ENCODE measurements around the gene SLC47A2. TPM values are rescaled to one million over a fixed set of nuclear protein-coding genes. Genes with fewer than 3 reads are reported as not detected.
A peak's percentile ranks its signal among the peaks of the same experiment; 100 is the strongest.

The SLC47A2 gene
- total RNA-seq, 2 experiments from 2014 or later: not detected

DNA sequence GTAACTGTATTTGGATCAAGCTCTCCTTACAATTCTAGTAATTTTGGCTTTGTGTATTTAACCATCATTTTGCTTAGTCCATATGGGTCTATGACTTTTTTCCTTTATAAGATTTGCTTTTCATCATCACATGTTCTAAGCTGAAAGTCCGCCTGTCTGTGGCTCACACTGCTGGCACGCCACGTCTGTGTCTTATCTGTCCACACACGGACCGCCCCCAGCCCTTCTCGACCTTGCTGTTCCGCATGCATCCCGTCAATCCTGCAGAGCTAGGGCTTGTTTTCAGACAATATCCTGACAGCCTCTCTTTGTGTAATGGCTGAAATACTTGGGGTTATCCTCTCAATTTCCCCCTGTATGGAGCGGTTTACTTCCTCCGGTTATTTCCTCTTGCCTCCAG, 40.2 kb upstream of the SLC47A2 start:
- H3K4me2 ChIP-seq (ENCODE audit: low read length): no peak overlapping the region
- no peak overlapping the region for H3K27ac ChIP-seq (ENCODE audit: low read depth, low read length, poor library complexity, severe bottlenecking)
- no peaks in the 10 kb centered on the region for H3K36me3 ChIP-seq (ENCODE audit: insufficient read depth, low read length)
- H3K9me3 ChIP-seq (ENCODE audit: low read length): no peaks in the 10 kb centered on the region
- no peaks in the 10 kb centered on the region for H3K9me2 ChIP-seq (ENCODE audit: insufficient read depth, low read length)
- H4K20me1 ChIP-seq (ENCODE audit: insufficient read depth, low read length): no peaks in the 10 kb centered on the region
- intact Hi-C loops (cut with micrococcal nuclease; ENCODE audit: unreplicated experiment): no loop called here
- CTCF ChIA-PET (ENCODE audit: unreplicated experiment): no interaction called here
- no TSS peak for BruUV-seq (replicated peaks)
- peaks cover 13% of the 10 kb centered on the region for H3K4me1 ChIP-seq (ENCODE audit: insufficient read depth, low read length, poor library complexity, severe bottlenecking)
- H2AFZ ChIP-seq (ENCODE audit: low read length): no peak overlapping the region
- no peaks in the 10 kb centered on the region for H3K79me2 ChIP-seq (ENCODE audit: insufficient read depth, low read depth, low read length)
- no peak for DNase-seq (ENCODE audit: low spot score)
- no peak overlapping the region for H3K4me3 ChIP-seq (ENCODE audit: low read depth, low read length, poor library complexity, severe bottlenecking)
- TF ChIP-seq, protein P1, sequence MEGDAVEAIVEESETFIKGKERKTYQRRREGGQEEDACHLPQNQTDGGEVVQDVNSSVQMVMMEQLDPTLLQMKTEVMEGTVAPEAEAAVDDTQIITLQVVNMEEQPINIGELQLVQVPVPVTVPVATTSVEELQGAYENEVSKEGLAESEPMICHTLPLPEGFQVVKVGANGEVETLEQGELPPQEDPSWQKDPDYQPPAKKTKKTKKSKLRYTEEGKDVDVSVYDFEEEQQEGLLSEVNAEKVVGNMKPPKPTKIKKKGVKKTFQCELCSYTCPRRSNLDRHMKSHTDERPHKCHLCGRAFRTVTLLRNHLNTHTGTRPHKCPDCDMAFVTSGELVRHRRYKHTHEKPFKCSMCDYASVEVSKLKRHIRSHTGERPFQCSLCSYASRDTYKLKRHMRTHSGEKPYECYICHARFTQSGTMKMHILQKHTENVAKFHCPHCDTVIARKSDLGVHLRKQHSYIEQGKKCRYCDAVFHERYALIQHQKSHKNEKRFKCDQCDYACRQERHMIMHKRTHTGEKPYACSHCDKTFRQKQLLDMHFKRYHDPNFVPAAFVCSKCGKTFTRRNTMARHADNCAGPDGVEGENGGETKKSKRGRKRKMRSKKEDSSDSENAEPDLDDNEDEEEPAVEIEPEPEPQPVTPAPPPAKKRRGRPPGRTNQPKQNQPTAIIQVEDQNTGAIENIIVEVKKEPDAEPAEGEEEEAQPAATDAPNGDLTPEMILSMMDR (conservative IDR thresholded peaks at IDR 0.05; ENCODE audit: low read length): no peak
- no peak for TF ChIP-seq EZH2phosphoT487 (IDR thresholded peaks at IDR 0.05; ENCODE audit: borderline replicate concordance, low read depth, low read length)
- POLR2A ChIA-PET: no interaction called here

DNA sequence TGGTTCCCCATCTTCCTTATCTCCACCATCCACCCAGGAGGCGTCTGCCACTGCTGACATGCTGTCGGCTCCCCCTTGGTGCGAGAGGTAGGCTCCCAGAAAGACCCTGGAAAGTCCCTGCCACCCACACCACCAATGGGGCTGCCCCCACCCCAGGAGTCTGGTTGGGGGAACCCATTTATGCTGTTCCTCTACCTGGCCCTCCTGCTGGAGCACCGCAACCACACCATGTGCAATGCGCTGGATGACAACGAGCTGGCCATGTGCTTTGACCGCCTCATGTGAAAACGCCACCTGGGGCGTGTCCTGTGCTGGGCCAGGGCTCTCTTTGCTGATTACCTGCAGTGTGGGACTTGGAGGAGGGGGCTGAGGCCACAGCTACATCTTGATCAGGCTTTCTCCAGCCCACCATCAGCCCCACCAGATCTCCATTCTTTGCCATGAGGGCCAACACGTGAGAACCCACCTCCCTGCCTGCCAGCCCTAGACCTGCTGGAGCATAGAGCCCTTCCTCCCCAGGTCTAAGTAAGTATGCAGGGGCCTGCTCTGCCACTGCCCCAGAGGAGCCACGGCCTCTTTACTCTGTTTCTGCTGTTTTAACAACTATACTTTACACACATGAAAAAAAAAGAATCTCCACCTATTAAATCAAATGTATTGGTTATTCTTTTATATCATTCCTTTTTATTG, 39.6 kb upstream of the SLC47A2 start:
- POLR2A ChIA-PET: no interaction called here
- Histone ChIP-seq H3K4me3 (ENCODE audit: low read depth, low read length, poor library complexity, severe bottlenecking) (no peak overlapping the region), H3K9me2 (ENCODE audit: insufficient read depth, low read length) (no peaks in the 10 kb centered on the region), H3K36me3 (ENCODE audit: insufficient read depth, low read length) (no peaks in the 10 kb centered on the region), H4K20me1 (ENCODE audit: insufficient read depth, low read length) (no peaks in the 10 kb centered on the region), H3K79me2 (ENCODE audit: insufficient read depth, low read depth, low read length) (no peaks in the 10 kb centered on the region), H3K4me1 (ENCODE audit: insufficient read depth, low read length, poor library complexity, severe bottlenecking) (peaks cover 13% of the 10 kb centered on the region), H3K9me3 (ENCODE audit: low read length) (no peaks in the 10 kb centered on the region), H3K27ac (ENCODE audit: low read depth, low read length, poor library complexity, severe bottlenecking) (no peak overlapping the region), H3K4me2 (ENCODE audit: low read length) (no peak overlapping the region), H2AFZ (ENCODE audit: low read length) (no peak overlapping the region)
- TF ChIP-seq, protein P1 (conservative IDR thresholded peaks at IDR 0.05; ENCODE audit: low read length): no peak
- no peak for TF ChIP-seq EZH2phosphoT487 (IDR thresholded peaks at IDR 0.05; ENCODE audit: borderline replicate concordance, low read depth, low read length)
- CTCF ChIA-PET (ENCODE audit: unreplicated experiment): no interaction called here
- BruUV-seq (replicated peaks): no TSS peak
- intact Hi-C loops (cut with micrococcal nuclease; ENCODE audit: unreplicated experiment): no loop called here
- DNase-seq (ENCODE audit: low spot score): no peak

DNA sequence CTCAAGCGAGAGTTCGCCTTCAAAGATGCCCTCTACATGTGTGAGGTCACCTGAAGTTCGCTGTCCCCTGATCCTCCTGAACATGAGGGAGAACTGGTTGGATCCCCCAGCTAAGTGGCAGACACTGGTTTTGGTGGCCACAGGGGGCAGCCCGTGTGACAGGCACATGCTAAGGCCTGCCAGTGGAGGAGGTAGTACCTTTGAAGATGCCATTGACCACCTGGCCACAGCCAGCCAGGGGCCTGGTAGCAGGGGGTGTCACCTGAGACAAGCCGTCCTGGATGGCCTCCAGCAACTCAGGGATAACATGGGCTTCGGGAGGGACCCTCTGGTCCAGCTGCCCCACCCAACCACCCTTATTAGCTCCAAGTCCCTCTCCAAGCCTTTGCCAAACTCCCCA, 39.0 kb upstream of the SLC47A2 start:
- no peaks in the 10 kb centered on the region for H3K9me3 ChIP-seq (ENCODE audit: low read length)
- no peak for TF ChIP-seq EZH2phosphoT487 (IDR thresholded peaks at IDR 0.05; ENCODE audit: borderline replicate concordance, low read depth, low read length)
- TF ChIP-seq, protein P1 (conservative IDR thresholded peaks at IDR 0.05; ENCODE audit: low read length): no peak; the same call in 1 of the 2 replicates
- BruUV-seq (replicated peaks): no TSS peak
- ChIA-PET CTCF (ENCODE audit: unreplicated experiment) (no interaction called here), POLR2A (interaction anchor here (0.5 to 1.2 kb wide), 3 partner anchors 18 to 509 kb away, joined by 3 to 4 read pairs (median 3); no protein-coding TSS in a partner anchor)
- intact Hi-C loops (cut with micrococcal nuclease; ENCODE audit: unreplicated experiment): no loop called here
- no peak overlapping the region for H3K4me3 ChIP-seq (ENCODE audit: low read depth, low read length, poor library complexity, severe bottlenecking)
- no peak overlapping the region for H2AFZ ChIP-seq (ENCODE audit: low read length)
- peak overlapping the region; percentile 70; the same call in 1 of the 2 replicates for H3K4me2 ChIP-seq (ENCODE audit: low read length)
- no peaks in the 10 kb centered on the region for H3K9me2 ChIP-seq (ENCODE audit: insufficient read depth, low read length)
- no peaks in the 10 kb centered on the region for H3K79me2 ChIP-seq (ENCODE audit: insufficient read depth, low read depth, low read length)
- H4K20me1 ChIP-seq (ENCODE audit: insufficient read depth, low read length): no peaks in the 10 kb centered on the region
- no peaks in the 10 kb centered on the region for H3K36me3 ChIP-seq (ENCODE audit: insufficient read depth, low read length)
- no peak overlapping the region for H3K27ac ChIP-seq (ENCODE audit: low read depth, low read length, poor library complexity, severe bottlenecking)
- peaks cover 13% of the 10 kb centered on the region for H3K4me1 ChIP-seq (ENCODE audit: insufficient read depth, low read length, poor library complexity, severe bottlenecking)
- no peak for DNase-seq (ENCODE audit: low spot score)

Data from OCI-LY7 (cell line).